GM13976 (cell line): ENCODE results near the gene TMEM234.

Experiments used
- DNase-seq: peaks from one replicate; pipeline ENCODE4 v3.0.0; 2012; ENCODE audit warnings: low spot score
- CTCF ChIP-seq: IDR thresholded peaks from 2 replicates; pipeline ENCODE4 v1.5.1; 2012; ENCODE audit warnings: borderline replicate concordance, mild to moderate bottlenecking; ENCODE audit not compliant: insufficient read depth; ENCODE audit errors: extremely low read depth, missing control alignments, control extremely low read depth
- in situ Hi-C: fragments of 300-500 bp; cut with MboI; formaldehyde crosslinking; loops from one replicate; pipeline ENCODE4 v1.12.0; 2022; ENCODE audit warnings: low sequenced_read_pairs, mixed read lengths, inconsistent platforms; ENCODE audit not compliant: unreplicated experiment

Gene TMEM234

DNA sequence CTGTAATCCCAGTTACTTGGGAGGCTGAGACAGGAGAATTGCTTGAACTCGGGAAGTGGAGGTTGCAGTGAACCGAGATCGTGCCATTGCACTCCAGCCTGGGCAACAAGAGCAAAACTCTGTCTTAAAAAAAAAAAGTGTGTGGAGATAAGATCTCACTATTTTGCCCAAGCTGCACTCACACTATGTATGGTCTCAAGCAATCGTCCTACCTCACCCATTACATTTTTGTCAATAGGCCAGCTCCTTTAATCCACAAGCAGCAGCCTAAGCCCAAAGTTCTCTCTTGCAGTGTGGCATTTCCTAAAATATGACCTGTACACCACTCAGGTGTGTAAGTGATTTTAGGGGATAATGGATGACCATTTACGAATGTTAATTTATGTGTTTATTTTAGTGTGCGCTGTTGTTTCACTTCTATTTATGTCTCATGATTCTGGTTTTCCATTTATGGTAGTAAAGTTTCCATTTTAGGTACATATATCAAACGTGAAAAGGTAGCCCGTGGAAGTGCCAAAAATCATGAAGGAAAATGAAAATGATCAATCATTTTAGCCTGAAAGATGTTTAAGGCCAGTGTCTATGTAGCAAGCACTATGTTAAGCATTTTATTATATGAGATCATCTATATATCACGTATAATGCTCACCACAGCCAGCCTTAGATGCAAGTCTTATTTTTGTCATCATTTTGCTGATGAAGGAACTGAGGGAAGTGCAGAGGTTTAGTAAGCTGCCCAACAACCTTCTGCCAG is 34.5 kb upstream of the TMEM234 start:
- no peak for TF ChIP-seq CTCF
- no peak for DNase-seq
- in situ Hi-C loops: no loop called here

GRCh38 chr1:32255072-32256071 is 33.2 kb upstream of the TMEM234 start:
- in situ Hi-C loops: no loop called here
- TF ChIP-seq CTCF: no peak
- DNase-seq: no peak

DNA sequence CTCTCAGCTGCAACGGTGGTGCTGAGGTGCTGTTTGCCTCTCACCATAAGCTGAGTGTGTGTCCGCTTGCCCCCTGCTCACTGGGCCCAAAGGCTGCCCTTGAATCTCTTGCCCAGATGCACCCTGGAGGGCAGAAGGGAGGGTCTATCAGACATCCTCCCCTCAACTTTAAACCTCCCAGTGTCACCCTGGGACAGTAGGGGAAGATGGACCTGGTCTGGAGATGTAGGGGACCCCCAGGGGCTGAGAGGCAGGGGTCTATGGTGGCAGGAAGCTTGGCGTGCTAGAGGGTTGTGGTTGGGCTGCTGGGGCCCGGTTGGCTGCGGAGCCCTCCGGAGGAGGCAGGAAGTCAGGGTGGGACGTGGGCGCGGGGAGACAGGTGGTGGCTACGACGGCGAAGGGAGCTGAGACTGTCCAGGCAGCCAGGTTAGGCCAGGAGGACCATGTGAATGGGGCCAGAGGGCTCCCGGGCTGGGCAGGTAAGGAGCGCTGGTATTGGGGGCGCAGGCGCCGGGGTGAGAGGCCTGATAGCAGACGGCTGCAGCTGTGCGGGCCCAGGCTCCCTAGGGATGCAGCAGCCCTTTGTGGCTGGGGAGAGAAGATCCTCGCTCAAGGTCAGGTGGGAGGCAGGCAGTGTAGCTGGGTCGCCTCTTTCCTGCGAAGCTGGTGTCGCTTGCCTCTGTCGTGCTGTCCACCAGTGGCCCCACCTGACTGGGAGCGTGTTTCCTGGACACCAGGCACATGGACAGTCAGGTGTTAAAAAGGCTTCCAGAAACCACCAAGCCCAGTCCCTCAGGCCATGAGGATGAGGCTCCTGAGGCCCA is 29.0 kb upstream of the TMEM234 start, which contains the start of gene LCK:
TSS of gene LCK (plus strand) at position 373 of the 824 bp plus-strand sequence. CDS start 23,065 bp downstream, outside the sequence.
- no peak for TF ChIP-seq CTCF
- in situ Hi-C loops: no loop called here
- peak; percentile 71 for DNase-seq

DNA sequence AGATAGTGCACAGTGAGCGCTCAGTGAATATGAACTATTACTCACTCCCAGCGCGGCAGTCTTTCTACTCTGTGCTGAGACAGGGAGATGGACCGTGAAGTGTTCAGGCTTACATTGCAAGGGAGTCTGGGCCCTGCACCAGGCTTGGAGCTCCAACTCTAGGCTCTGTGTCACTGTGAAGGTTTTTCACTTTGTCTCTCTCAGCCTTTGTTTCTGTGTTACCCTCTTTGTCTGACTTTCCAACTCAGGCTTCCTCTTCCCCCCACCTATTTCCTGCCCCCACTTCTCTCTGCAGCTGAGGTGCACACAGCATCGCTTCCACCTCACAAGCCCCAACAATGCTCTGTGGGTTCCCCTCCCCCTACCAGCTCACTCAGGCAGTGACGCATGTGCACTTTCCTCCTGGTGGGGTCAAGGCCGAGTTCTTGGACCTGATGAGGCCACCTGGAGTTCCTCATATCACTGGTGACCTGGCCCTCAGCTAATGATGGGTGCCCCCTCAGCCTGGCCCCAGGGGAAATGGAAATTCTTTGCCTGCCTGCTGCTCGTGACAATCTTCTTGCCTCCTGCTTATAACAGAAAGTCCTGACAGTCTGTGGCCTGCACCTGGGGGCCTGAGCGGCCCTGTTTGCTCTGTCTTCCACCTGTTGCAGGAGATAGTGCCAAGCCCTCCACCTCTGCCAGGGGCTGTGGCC is 27.8 kb upstream of the TMEM234 start:
- no peak for TF ChIP-seq CTCF
- in situ Hi-C loops: no loop called here
- DNase-seq: peak; percentile 88

- peak; percentile 96 for TF ChIP-seq CTCF
- in situ Hi-C loops: no loop called here
- peak; percentile 89 for DNase-seq
These were observed 26.1 kb upstream of the TMEM234 start for GRCh38 chr1:32247983-32248889.
